Uterus (tissue), 4 donors: ENCODE results near the gene C21orf91. TPM values are rescaled to one million over a fixed set of nuclear protein-coding genes. Genes with fewer than 3 reads are reported as not detected.

ENCODE experiments used
- DNase-seq, 2 donors: peaks; one replicate each; pipeline ENCODE4 v3.0.0-alpha.2; 2019 to 2020
- H3K27ac ChIP-seq, 2 donors: fragments of 200-600 bp; sonication (generic); 1 replicate in 1 of 2; 2 replicates in 1 of 2; pipeline ENCODE4 v1.5.1; 2016 to 2018
- H3K27me3 ChIP-seq, 2 donors: fragments of 200-600 bp; sonication (generic); one replicate each; pipeline ENCODE4 v1.5.1; 2018 to 2019; ENCODE audit warnings: control low read depth in 1 of 2
- H3K36me3 ChIP-seq, 2 donors: fragments of 200-600 bp; sonication (generic); one replicate each; pipeline ENCODE4 v1.5.1; 2019; ENCODE audit warnings: control low read depth in 1 of 2
- H3K4me1 ChIP-seq, 2 donors: fragments of 200-600 bp; sonication (generic); one replicate each; pipeline ENCODE4 v1.5.1; 2018 to 2019; ENCODE audit warnings: control low read depth in 1 of 2
- H3K4me3 ChIP-seq, 2 donors: fragments of 200-600 bp; sonication (generic); 1 replicate in 1 of 2; 2 replicates in 1 of 2; pipeline ENCODE4 v1.5.1; 2018 to 2019; ENCODE audit warnings: mild to moderate bottlenecking in 1 of 2
- H3K9me3 ChIP-seq, 2 donors: fragments of 200-600 bp; sonication (generic); one replicate each; pipeline ENCODE4 v1.5.1; 2019; ENCODE audit warnings: control low read depth in 1 of 2
- CTCF ChIP-seq, 4 experiments: fragments of 200-600 bp in 2 of 4; fragments of 450-650 bp in 2 of 4; sonication (generic) in 2 of 4; IDR thresholded peaks; one replicate each; pipeline ENCODE4 v1.5.1; 2016 to 2019; ENCODE audit warnings: antibody characterized with exemption in 4 of 4, mild to moderate bottlenecking in 2 of 4, moderate library complexity in 1 of 4
- POLR2A ChIP-seq, 2 donors: fragments of 450-650 bp; IDR thresholded peaks; one replicate each; pipeline ENCODE4 v1.6.1; 2016; ENCODE audit warnings: antibody characterized with exemption in 2 of 2, mild to moderate bottlenecking in 1 of 2, moderate library complexity in 1 of 2
- intact Hi-C: fragments of 100-400 bp; cut with DNase I; formaldehyde crosslinking; loops from one replicate; pipeline ENCODE4 v1.15.1; 2023; ENCODE audit warnings: low total_unique reads
- total RNA-seq, 4 donors: library from RNA; depleted of rRNA in 3 of 4; stranded (reverse); fragments of >200 nt in 3 of 4; gene quantifications; one replicate each; pipeline versions ENCODE4 v1.1.0 to v1.2.4, GENCODE V29; 2014 to 2023
- donor health status: DM: yes; HTN: yes; CAD: no.

The C21orf91 gene
- total RNA-seq, 4 donors from 2014 or later = 21.5 to 68.4 (median 30.3) TPM

- no peak for TF ChIP-seq POLR2A (IDR thresholded peaks at IDR 0.05)
- TF ChIP-seq CTCF (IDR thresholded peaks at IDR 0.05) = no peak
- Histone ChIP-seq H3K4me1 (no peaks in the 10 kb centered on the region), H3K4me3 (no peak overlapping the region), H3K9me3 (no peaks in the 10 kb centered on the region), H3K27ac (no peak overlapping the region), H3K27me3 (no peaks in the 10 kb centered on the region), H3K36me3 (no peaks in the 10 kb centered on the region)
- DNase-seq = no peak
- intact Hi-C loops = no loop called here
Observed at GRCh38 chr21:17828223-17828622, 9.1 kb upstream of the C21orf91 start.

GRCh38 chr21:17823846-17824245, 4.7 kb upstream of the C21orf91 start:
- no peaks in the 10 kb centered on the region for H3K27me3 ChIP-seq
- no peak for TF ChIP-seq POLR2A (IDR thresholded peaks at IDR 0.05)
- TF ChIP-seq CTCF (IDR thresholded peaks at IDR 0.05) = no peak
- H3K4me1 ChIP-seq = no peaks in the 10 kb centered on the region
- no peaks in the 10 kb centered on the region for H3K36me3 ChIP-seq
- no peak overlapping the region for H3K27ac ChIP-seq
- intact Hi-C loops = no loop called here
- DNase-seq = no peak
- no peak overlapping the region for H3K4me3 ChIP-seq
- no peaks in the 10 kb centered on the region for H3K9me3 ChIP-seq

GRCh38 chr21:17821121-17821520, 2.0 kb upstream of the C21orf91 start:
- no peaks in the 10 kb centered on the region for H3K36me3 ChIP-seq
- H3K27me3 ChIP-seq = no peaks in the 10 kb centered on the region
- intact Hi-C loops = no loop called here
- H3K4me1 ChIP-seq = no peaks in the 10 kb centered on the region
- DNase-seq = no peak
- H3K27ac ChIP-seq = no peak overlapping the region
- TF ChIP-seq POLR2A (IDR thresholded peaks at IDR 0.05) (no peak), CTCF (IDR thresholded peaks at IDR 0.05) (no peak)
- H3K4me3 ChIP-seq = no peak overlapping the region
- no peaks in the 10 kb centered on the region for H3K9me3 ChIP-seq

- H3K4me3 ChIP-seq = peak overlapping the region; percentile 70 to 96
- intact Hi-C loops = no loop called here
- H3K9me3 ChIP-seq = no peaks in the 10 kb centered on the region
- H3K27ac ChIP-seq = peak overlapping the region; percentile 93 to 94
- no peaks in the 10 kb centered on the region for H3K27me3 ChIP-seq
- DNase-seq = no peak
- no peaks in the 10 kb centered on the region for H3K36me3 ChIP-seq
- no peak for TF ChIP-seq POLR2A (IDR thresholded peaks at IDR 0.05)
- no peaks in the 10 kb centered on the region for H3K4me1 ChIP-seq
Observed at GRCh38 chr21:17819877-17820229, 697 bp upstream of the C21orf91 start.

- H3K27me3 ChIP-seq = no peaks in the 10 kb centered on the region
- peak; percentile 26 to 28 for DNase-seq
- no peaks in the 10 kb centered on the region for H3K4me1 ChIP-seq
- H3K4me3 ChIP-seq = peak overlapping the region; percentile 70 to 96
- intact Hi-C loops = no loop called here
- no peak for TF ChIP-seq POLR2A (IDR thresholded peaks at IDR 0.05)
- no peak for TF ChIP-seq CTCF (IDR thresholded peaks at IDR 0.05)
- H3K27ac ChIP-seq = peak overlapping the region; percentile 93 to 94
- H3K36me3 ChIP-seq = no peaks in the 10 kb centered on the region
- no peaks in the 10 kb centered on the region for H3K9me3 ChIP-seq
Observed at GRCh38 chr21:17818186-17819113, 706 bp downstream of the C21orf91 start.
